K562 (cell line): ENCODE results near the gene DDRGK1. TPM values are rescaled to one million over a fixed set of nuclear protein-coding genes. Genes with fewer than 3 reads are reported as not detected.
A peak's percentile ranks its signal among the peaks of the same experiment; 100 is the strongest.

Experiments
- BRCA1 ChIP-seq, 2 experiments: fragments of 450-650 bp in 1 of 2; sonication (generic) in 1 of 2; formaldehyde crosslinking in 1 of 2; IDR thresholded peaks; 2 replicates each; pipeline versions ENCODE4 v1.5.0 to v1.6.1; 2017 to 2020; ENCODE audit warnings: mild to moderate bottlenecking in 1 of 2, missing genetic modification reagents in 1 of 2
- COPS2 ChIP-seq: fragments of 450-650 bp; conservative IDR thresholded peaks from 2 replicates; pipeline ENCODE4 v1.6.1; 2016; ENCODE audit warnings: mild to moderate bottlenecking, moderate library complexity
- DIDO1 ChIP-seq: fragments of 450-650 bp; IDR thresholded peaks from 2 replicates; pipeline ENCODE4 v1.6.1; 2016; ENCODE audit warnings: low read depth, missing biosample characterization, missing genetic modification characterization
- E2F3 ChIP-seq: fragments of 250-450 bp; sonication (Bioruptor Pico); IDR thresholded peaks from 2 replicates; pipeline ENCODE4 v1.4.0; 2020; ENCODE audit warnings: mild to moderate bottlenecking
- ELK3 ChIP-seq: fragments of 450-650 bp; formaldehyde crosslinking; IDR thresholded peaks from 2 replicates; pipeline ENCODE4 v1.4.0; 2020; ENCODE audit warnings: mild to moderate bottlenecking
- GTF2F1 ChIP-seq: IDR thresholded peaks from 2 replicates; pipeline ENCODE4 v1.6.1; 2011; ENCODE audit warnings: low read depth, low read length, improper control_type of control experiment
- HCFC1 ChIP-seq: IDR thresholded peaks from 2 replicates; pipeline ENCODE4 v1.6.1; 2012; ENCODE audit warnings: low read depth, low read length, improper control_type of control experiment
- HDAC6 ChIP-seq: IDR thresholded peaks from 2 replicates; pipeline ENCODE4 v1.6.1; 2012; ENCODE audit warnings: low read depth, mild to moderate bottlenecking, control low read depth, inconsistent platforms, low read length, moderate library complexity
- HNRNPUL1 ChIP-seq: fragments of 200-400 bp; formaldehyde crosslinking; IDR thresholded peaks from 2 replicates; pipeline ENCODE4 v1.6.1; 2017; ENCODE audit warnings: low read length
- JUN ChIP-seq, 2 experiments: sonication (generic) in 1 of 2; formaldehyde crosslinking in 1 of 2; IDR thresholded peaks; 2 replicates each; pipeline versions ENCODE4 v1.6.1 to v1.8.0; 2012 to 2022; ENCODE audit warnings: borderline replicate concordance in 2 of 2, mild to moderate bottlenecking in 2 of 2, improper control_type of control experiment in 1 of 2, low read depth in 1 of 2, low read length in 1 of 2, missing genetic modification reagents in 1 of 2
- KHSRP ChIP-seq: fragments of 450-650 bp; IDR thresholded peaks from 2 replicates; pipeline ENCODE4 v1.6.1; 2017
- NCOA4 ChIP-seq: fragments of 450-650 bp; IDR thresholded peaks from 2 replicates; pipeline ENCODE4 v1.6.1; 2018; ENCODE audit warnings: mild to moderate bottlenecking; ENCODE audit not compliant: partially characterized antibody
- NFE2L1 ChIP-seq: fragments of 450-650 bp; IDR thresholded peaks from 2 replicates; pipeline ENCODE4 v1.6.1; 2016; ENCODE audit warnings: missing genetic modification characterization, low read depth, mild to moderate bottlenecking, missing compliant biosample characterization, moderate library complexity, borderline replicate concordance
- NUFIP1 ChIP-seq: fragments of 450-650 bp; IDR thresholded peaks from 2 replicates; pipeline ENCODE4 v1.6.1; 2018; ENCODE audit not compliant: partially characterized antibody
- POLR2AphosphoS5 ChIP-seq: IDR thresholded peaks from 2 replicates; pipeline ENCODE4 v1.6.1; 2011; ENCODE audit warnings: mild to moderate bottlenecking, low read depth, low read length, moderate library complexity; ENCODE audit not compliant: control insufficient read depth, insufficient read depth
- RBBP5 ChIP-seq: fragments of 200-600 bp; sonication (generic); IDR thresholded peaks from 2 replicates; pipeline ENCODE4 v1.6.1; 2012; ENCODE audit warnings: borderline replicate concordance, mild to moderate bottlenecking, low read length, control low read depth, inconsistent platforms; ENCODE audit not compliant: insufficient read depth, poor library complexity, severe bottlenecking
- RBM17 ChIP-seq: fragments of 200-400 bp; formaldehyde crosslinking; IDR thresholded peaks from 2 replicates; pipeline ENCODE4 v1.6.1; 2017; ENCODE audit warnings: low read depth, mild to moderate bottlenecking, low read length, borderline replicate concordance
- RCOR1 ChIP-seq, 2 experiments: IDR thresholded peaks; 2 replicates each; pipeline ENCODE4 v1.6.1; 2012; ENCODE audit warnings: low read depth in 2 of 2, low read length in 2 of 2, borderline replicate concordance in 1 of 2, improper control_type of control experiment in 1 of 2
- SMARCA5 ChIP-seq: fragments of 450-650 bp; IDR thresholded peaks from 2 replicates; pipeline ENCODE4 v1.6.1; 2016
- SRSF7 ChIP-seq: fragments of 200-400 bp; formaldehyde crosslinking; optimal IDR thresholded peaks from 2 replicates; pipeline ENCODE3; 2017; ENCODE audit warnings: mild to moderate bottlenecking, low read depth, low read length
- YY1 ChIP-seq, 3 experiments: IDR thresholded peaks; 2 replicates each; pipeline ENCODE4 v1.6.1; 2011; ENCODE audit warnings: low read length in 2 of 3, mild to moderate bottlenecking in 2 of 3, moderate library complexity in 2 of 3, borderline replicate concordance in 1 of 3, control low read depth in 1 of 3, low read depth in 1 of 3; ENCODE audit not compliant: insufficient read depth in 3 of 3, insufficient replicate concordance in 2 of 3, control insufficient read depth in 1 of 3, insufficient read length in 1 of 3; ENCODE audit errors: extremely low read depth in 1 of 3
- ZFP30 ChIP-seq: fragments of 250-450 bp; sonication (Bioruptor Pico); IDR thresholded peaks from 2 replicates; pipeline ENCODE4 v1.8.0; 2022; ENCODE audit warnings: moderate library complexity, mild to moderate bottlenecking, inconsistent platforms, borderline replicate concordance
- polyA plus RNA-seq, 8 experiments: library from polyadenylated mRNA; depleted of rRNA in 4 of 8; stranded (reverse) in 5 of 8; unstranded in 3 of 8; fragments of >200 nt; fragmentation: Nextera tagmentation in 2 of 8; fragmentation: Illumina TruSeq in 1 of 8; extraction: Ambion mirVana in 2 of 8; extraction: Trizol in 1 of 8; gene quantifications; 2 replicates each; pipeline versions ENCODE4 v1.2.1 to v1.2.3, GENCODE V29; 2011 to 2014; ENCODE audit warnings: inconsistent platforms in 1 of 8, missing spikeins in 1 of 8
- total RNA-seq, 7 experiments: library from RNA; depleted of rRNA in 6 of 7; stranded (reverse); fragments of >200 nt in 6 of 7; fragmentation: Illumina TruSeq in 2 of 7; extraction: Trizol in 2 of 7; gene quantifications; 2 replicates each; pipeline versions ENCODE4 v1.2.1 to v1.2.3, GENCODE V29; 2011 to 2021; ENCODE audit warnings: low replicate concordance in 1 of 7
- TF ChIP-seq, protein P1 (sequence below), 2 experiments: fragments of 200-800 bp in 1 of 2; sonication (Bioruptor generic) in 1 of 2; sonication (generic) in 1 of 2; formaldehyde crosslinking in 1 of 2; IDR thresholded peaks in 1 of 2; conservative IDR thresholded peaks in 1 of 2; 2 replicates each; pipeline versions ENCODE4 v1.5.0 to v1.6.1; 2016 to 2020; ENCODE audit warnings: missing compliant biosample characterization in 1 of 2, missing genetic modification characterization in 1 of 2, missing genetic modification reagents in 1 of 2

DDRGK1 gene
- total and polyA plus RNA-seq, 9 of the 15 experiments (the other 6 are each of a cell fraction or from before 2014, with no cell fraction given): 2.3 to 54.4 (median 29.1) TPM

- no peak for TF ChIP-seq SMARCA5
- TF ChIP-seq DIDO1 (tag): no peak
- TF ChIP-seq ZFP30: no peak
- TF ChIP-seq E2F3 (CRISPR knock-in tag): no peak
- no peak for TF ChIP-seq YY1 (IDR thresholded peaks at IDR 0.05; ENCODE audit: borderline replicate concordance in 1 of 3, control insufficient read depth in 1 of 3, extremely low read depth in 1 of 3, insufficient read depth in 3 of 3, insufficient read length in 1 of 3, insufficient replicate concordance in 2 of 3, low read depth in 1 of 3, low read length in 2 of 3)
- no peak for TF ChIP-seq ELK3 (CRISPR knock-in tag)
- no peak for TF ChIP-seq SRSF7
- TF ChIP-seq RBBP5: no peak
- TF ChIP-seq BRCA1 (IDR thresholded peaks at IDR 0.05): no peak
- TF ChIP-seq BRCA1 (CRISPR knock-in tag; IDR thresholded peaks at IDR 0.05): no peak
- TF ChIP-seq COPS2: no peak
- no peak for TF ChIP-seq KHSRP
- peak in 1 of 2 experiments; percentile 82; a peak in 2 of 4 replicates for TF ChIP-seq RCOR1 (IDR thresholded peaks at IDR 0.05; ENCODE audit: borderline replicate concordance in 1 of 2, low read depth in 2 of 2, low read length in 2 of 2)
- TF ChIP-seq HNRNPUL1: no peak
- no peak for TF ChIP-seq RBM17
- TF ChIP-seq HDAC6: no peak
- TF ChIP-seq HCFC1: no peak
- TF ChIP-seq JUN (IDR thresholded peaks at IDR 0.05; ENCODE audit: borderline replicate concordance, low read depth, low read length): no peak
- TF ChIP-seq JUN (CRISPR knock-in tag; IDR thresholded peaks at IDR 0.05; ENCODE audit: borderline replicate concordance): no peak
- TF ChIP-seq NCOA4: no peak
- TF ChIP-seq, protein P1, sequence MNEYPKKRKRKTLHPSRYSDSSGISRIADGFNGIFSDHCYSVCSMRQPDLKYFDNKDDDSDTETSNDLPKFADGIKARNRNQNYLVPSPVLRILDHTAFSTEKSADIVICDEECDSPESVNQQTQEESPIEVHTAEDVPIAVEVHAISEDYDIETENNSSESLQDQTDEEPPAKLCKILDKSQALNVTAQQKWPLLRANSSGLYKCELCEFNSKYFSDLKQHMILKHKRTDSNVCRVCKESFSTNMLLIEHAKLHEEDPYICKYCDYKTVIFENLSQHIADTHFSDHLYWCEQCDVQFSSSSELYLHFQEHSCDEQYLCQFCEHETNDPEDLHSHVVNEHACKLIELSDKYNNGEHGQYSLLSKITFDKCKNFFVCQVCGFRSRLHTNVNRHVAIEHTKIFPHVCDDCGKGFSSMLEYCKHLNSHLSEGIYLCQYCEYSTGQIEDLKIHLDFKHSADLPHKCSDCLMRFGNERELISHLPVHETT (CRISPR knock-in tag; conservative IDR thresholded peaks at IDR 0.05 in 1 of 2, IDR thresholded peaks at IDR 0.05 in 1 of 2): no peak
- TF ChIP-seq POLR2AphosphoS5: no peak
- no peak for TF ChIP-seq NFE2L1 (tag)
- no peak for TF ChIP-seq GTF2F1
- no peak for TF ChIP-seq NUFIP1
Observed at GRCh38 chr20:3158968-3159431, 45.5 kb downstream of the DDRGK1 start (continued).
